OCI-LY1 (cell line): Measurements from ENCODE around the gene SEC16A.

ENCODE experiments used
- H2AFZ ChIP-seq: fragments of 200-600 bp; sonication (generic), shearing (Covaris generic); 2 replicates; pipeline ENCODE4 v1.6.0; 2014; ENCODE audit warnings: antibody characterized with exemption, mild to moderate bottlenecking, low read length
- H3F3A ChIP-seq: fragments of 200-600 bp; sonication (generic), shearing (Covaris generic); 2 replicates; pipeline ENCODE4 v1.6.0; 2014; ENCODE audit warnings: mild to moderate bottlenecking, antibody characterized with exemption, low read length, moderate library complexity; ENCODE audit not compliant: insufficient read depth
- H3K27ac ChIP-seq: fragments of 200-600 bp; sonication (generic); 2 replicates; pipeline ENCODE4 v1.5.1; 2014; ENCODE audit warnings: low read length, mixed run types, mild to moderate bottlenecking, low read depth; ENCODE audit not compliant: poor library complexity, severe bottlenecking
- H3K27me3 ChIP-seq: fragments of 200-600 bp; sonication (generic); 2 replicates; pipeline ENCODE4 v1.6.0; 2014; ENCODE audit warnings: antibody characterized with exemption, mild to moderate bottlenecking, low read length, moderate library complexity; ENCODE audit not compliant: insufficient read depth
- H3K36me3 ChIP-seq: fragments of 200-600 bp; sonication (generic); 2 replicates; pipeline ENCODE4 v1.6.1; 2014; ENCODE audit warnings: mild to moderate bottlenecking, antibody characterized with exemption, low read length, moderate library complexity, mixed read lengths; ENCODE audit not compliant: insufficient read depth
- H3K4me1 ChIP-seq: fragments of 200-600 bp; sonication (generic); 2 replicates; pipeline ENCODE4 v1.5.1; 2014; ENCODE audit warnings: mild to moderate bottlenecking, low read length, moderate library complexity; ENCODE audit not compliant: insufficient read depth, severe bottlenecking
- H3K4me2 ChIP-seq: fragments of 200-600 bp; sonication (generic), shearing (Covaris generic); 2 replicates; pipeline ENCODE4 v1.6.1; 2014; ENCODE audit warnings: low read length
- H3K4me3 ChIP-seq: fragments of 200-600 bp; sonication (generic); 2 replicates; pipeline ENCODE4 v1.5.1; 2014; ENCODE audit warnings: low read length, low read depth, mild to moderate bottlenecking, mixed read lengths; ENCODE audit not compliant: poor library complexity, severe bottlenecking
- H3K79me2 ChIP-seq: fragments of 200-600 bp; shearing (Covaris generic); 2 replicates; pipeline ENCODE4 v1.6.1; 2016; ENCODE audit warnings: mixed run types, low read length, mixed read lengths; ENCODE audit not compliant: insufficient read depth
- H3K9ac ChIP-seq: fragments of 200-600 bp; sonication (generic), shearing (Covaris generic); 2 replicates; pipeline ENCODE4 v1.6.1; 2014; ENCODE audit warnings: mild to moderate bottlenecking, low read length, mixed read lengths
- H3K9me2 ChIP-seq: fragments of 200-600 bp; sonication (generic), shearing (Covaris generic); 2 replicates; pipeline ENCODE4 v1.6.1; 2014; ENCODE audit warnings: low read depth, mild to moderate bottlenecking, low read length, mixed read lengths
- H3K9me3 ChIP-seq: fragments of 200-600 bp; shearing (Covaris generic); 2 replicates; pipeline ENCODE4 v1.6.1; 2014; ENCODE audit warnings: low read length, mixed read lengths
- H4K20me1 ChIP-seq: fragments of 200-600 bp; sonication (generic), shearing (Covaris generic); 2 replicates; pipeline ENCODE4 v1.6.0; 2016; ENCODE audit warnings: mild to moderate bottlenecking, low read length; ENCODE audit not compliant: insufficient read depth
- CTCF ChIP-seq: fragments of 200-600 bp; sonication (generic), shearing (Covaris generic); IDR thresholded peaks from 2 replicates; pipeline ENCODE4 v1.5.1; 2017; ENCODE audit warnings: mild to moderate bottlenecking, antibody characterized with exemption, low read length, moderate library complexity, mixed read lengths
- EZH2 ChIP-seq: fragments of 200-600 bp; sonication (generic), shearing (Covaris generic); IDR thresholded peaks from 2 replicates; pipeline ENCODE4 v1.8.0; 2017; ENCODE audit warnings: borderline replicate concordance, mixed run types, mild to moderate bottlenecking, antibody characterized with exemption, low read length, moderate library complexity, mixed read lengths

SEC16A gene

DNA sequence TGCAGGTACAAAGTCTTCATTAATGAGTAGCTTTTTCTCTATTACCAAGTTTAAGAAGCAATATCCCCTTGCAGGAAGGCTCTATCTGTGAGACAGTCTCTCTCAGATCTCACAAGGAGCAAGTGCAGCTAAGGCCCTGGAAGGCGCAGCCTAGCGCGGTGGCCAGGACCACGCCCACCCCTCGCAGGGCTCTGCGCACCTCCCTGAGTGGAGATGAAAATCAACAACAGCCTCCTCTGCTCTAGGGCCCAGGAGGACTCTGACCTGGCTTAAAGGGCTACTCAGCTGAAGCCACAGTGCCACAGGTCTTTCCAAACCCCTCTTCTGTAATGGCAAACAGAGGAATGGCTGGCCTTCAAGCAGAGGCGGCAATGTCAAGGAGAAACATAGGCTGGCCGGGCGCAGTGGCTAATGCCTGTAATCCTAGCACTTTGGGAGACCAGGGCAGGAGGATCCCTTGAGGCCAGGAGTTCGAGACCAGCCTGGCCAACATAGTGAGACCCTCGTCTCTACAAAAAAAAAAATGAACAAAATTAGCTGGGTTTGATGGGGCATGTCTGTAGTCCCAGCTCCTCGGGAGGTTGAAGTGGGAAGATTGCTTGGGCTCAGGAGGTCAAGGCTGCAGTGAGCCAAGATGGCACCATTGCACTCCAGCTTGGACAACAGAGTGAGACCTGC is 11.9 kb downstream of the SEC16A start:
- Histone ChIP-seq H2AFZ (no peak overlapping the region), H3K79me2 (no peaks in the 10 kb centered on the region), H3K4me1 (no peaks in the 10 kb centered on the region), H3F3A (no peaks in the 10 kb centered on the region), H3K9me2 (no peaks in the 10 kb centered on the region), H3K9ac (no peak overlapping the region), H3K4me3 (no peak overlapping the region), H3K36me3 (peaks cover 98% of the 10 kb centered on the region), H3K27ac (no peak overlapping the region), H3K4me2 (no peak overlapping the region), H3K9me3 (no peaks in the 10 kb centered on the region), H4K20me1 (no peaks in the 10 kb centered on the region), H3K27me3 (no peaks in the 10 kb centered on the region)
- TF ChIP-seq CTCF (no peak), EZH2 (no peak)

GRCh38 chr9:136470356-136470755 is 12.5 kb downstream of the SEC16A start:
- Histone ChIP-seq H3K4me3 (no peak overlapping the region), H3K79me2 (no peaks in the 10 kb centered on the region), H2AFZ (no peak overlapping the region), H4K20me1 (no peaks in the 10 kb centered on the region), H3K4me2 (no peak overlapping the region), H3K9ac (no peak overlapping the region), H3K9me3 (no peaks in the 10 kb centered on the region), H3K27ac (no peak overlapping the region), H3F3A (no peaks in the 10 kb centered on the region), H3K27me3 (no peaks in the 10 kb centered on the region), H3K36me3 (peaks cover 98% of the 10 kb centered on the region), H3K4me1 (no peaks in the 10 kb centered on the region), H3K9me2 (no peaks in the 10 kb centered on the region)
- TF ChIP-seq EZH2: no peak
- no peak for TF ChIP-seq CTCF

DNA sequence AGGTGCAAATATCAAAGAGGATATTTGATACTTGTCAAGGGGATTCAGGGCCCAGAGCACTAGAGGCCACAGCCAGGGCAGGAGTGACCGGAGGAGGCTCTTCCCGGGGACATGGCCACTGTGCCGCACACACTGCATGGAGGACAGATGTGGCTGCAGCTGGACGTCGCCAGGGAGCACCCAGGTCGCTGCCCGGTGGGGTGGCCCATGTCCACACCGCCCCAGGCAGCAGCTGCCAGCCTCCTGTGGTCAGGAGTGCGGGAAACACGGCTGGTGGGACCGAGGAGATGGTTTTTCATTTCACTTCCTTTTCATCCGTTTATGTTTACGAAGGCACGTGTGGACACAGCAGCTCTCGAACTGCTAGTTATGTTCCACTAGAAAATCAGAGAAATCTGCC is 15.1 kb downstream of the SEC16A start:
- no peak overlapping the region for H3K4me2 ChIP-seq
- no peaks in the 10 kb centered on the region for H3F3A ChIP-seq
- H4K20me1 ChIP-seq: no peaks in the 10 kb centered on the region
- no peak overlapping the region for H3K4me3 ChIP-seq
- H3K4me1 ChIP-seq: no peaks in the 10 kb centered on the region
- no peak overlapping the region for H2AFZ ChIP-seq
- no peak overlapping the region for H3K9ac ChIP-seq
- peaks cover 98% of the 10 kb centered on the region for H3K36me3 ChIP-seq
- H3K9me3 ChIP-seq: no peaks in the 10 kb centered on the region
- no peaks in the 10 kb centered on the region for H3K27me3 ChIP-seq
- no peaks in the 10 kb centered on the region for H3K79me2 ChIP-seq
- H3K27ac ChIP-seq: no peak overlapping the region
- no peak for TF ChIP-seq CTCF
- no peak for TF ChIP-seq EZH2
- H3K9me2 ChIP-seq: no peaks in the 10 kb centered on the region
